ENCODE measurements around the gene TAF1A.

TAF1A gene

GRCh38 chr1:222552882-222553281 is 36.9 kb downstream of the TAF1A start:
- no peak for TF ChIP-seq CTCF (IDR thresholded peaks at IDR 0.05; ENCODE audit: low read depth, low read length)
- no peak overlapping the region for H3K4me3 ChIP-seq (ENCODE audit: low read depth, low read length)

GRCh38 chr1:222547944-222548671 is 41.6 kb downstream of the TAF1A start, which contains the start of gene HHIPL2:
HHIPL2 (minus strand) TSS chr1:222548104; CDS start chr1:222548044, 60 bp downstream.
- H3K4me3 ChIP-seq (ENCODE audit: low read depth, low read length), result no peak within 1 kb of the TSS
- no peak for TF ChIP-seq CTCF (IDR thresholded peaks at IDR 0.05; ENCODE audit: low read depth, low read length)

- no peak overlapping the region for H3K4me3 ChIP-seq (ENCODE audit: low read depth, low read length)
- no peak for TF ChIP-seq CTCF (IDR thresholded peaks at IDR 0.05; ENCODE audit: low read depth, low read length)
Observed at GRCh38 chr1:222547260-222547614, 42.5 kb downstream of the TAF1A start.

- H3K4me3 ChIP-seq (ENCODE audit: low read depth, low read length), result no peak overlapping the region; the same call in 1 of the 2 replicates
- no peak for TF ChIP-seq CTCF (IDR thresholded peaks at IDR 0.05; ENCODE audit: low read depth, low read length)
Observed at GRCh38 chr1:222546548-222547259, 43.0 kb downstream of the TAF1A start.

- no peak for TF ChIP-seq CTCF (IDR thresholded peaks at IDR 0.05; ENCODE audit: low read depth, low read length)
- no peak overlapping the region for H3K4me3 ChIP-seq (ENCODE audit: low read depth, low read length)
Observed at GRCh38 chr1:222546091-222546490, 43.6 kb downstream of the TAF1A start.

- TF ChIP-seq CTCF (IDR thresholded peaks at IDR 0.05; ENCODE audit: low read depth, low read length), result no peak
- H3K4me3 ChIP-seq (ENCODE audit: low read depth, low read length), result no peak overlapping the region
Observed at GRCh38 chr1:222543817-222544216, 45.9 kb downstream of the TAF1A start.

- TF ChIP-seq CTCF (IDR thresholded peaks at IDR 0.05; ENCODE audit: low read depth, low read length), result no peak
- H3K4me3 ChIP-seq (ENCODE audit: low read depth, low read length), result no peak overlapping the region
Observed at GRCh38 chr1:222540598-222540995, 49.1 kb downstream of the TAF1A start.
